K562 (cell line): ENCODE measurements around the gene CDRT4. TPM values are rescaled to one million over a fixed set of nuclear protein-coding genes. Genes with fewer than 3 reads are reported as not detected.

Source experiments
- ATAC-seq: fragments of 200-7000 bp; cut with Tn5 transposase; 3 replicates; pipeline ENCODE4 v1.9.1; 2020; ENCODE audit warnings: moderate library complexity
- BruUV-seq: library from RNA; stranded (reverse); fragments of 400-500 nt; replicated peaks from 2 replicates; lab custom pipeline; 2021; lab: Mats Ljungman, UMichigan
- CTCF ChIA-PET: fragments of 300-600 bp; formaldehyde crosslinking; extraction: SDS; loops from one replicate; lab custom pipeline; 2021; ENCODE audit warnings: low intra/inter-chr PET ratio; lab: Yijun Ruan, JAX
- POLR2A ChIA-PET: fragments of 300-600, 350-650 bp; sonication (Branson Sonifier 250); formaldehyde crosslinking; extraction: SDS; loops from one replicate; lab custom pipeline; 2021; ENCODE audit warnings: antibody characterized with exemption, inconsistent platforms; lab: Yijun Ruan, JAX
- DNase-seq, 4 experiments: peaks; one replicate each; pipeline versions ENCODE4 v3.0.0 to v3.0.0-alpha.2; 2011 to 2018; ENCODE audit warnings: low spot score in 3 of 4, mixed read lengths in 3 of 4; ENCODE audit errors: extremely low read depth in 1 of 4
- FAIRE-seq: peaks from 2 replicates; lab custom pipeline; 2011; peaks lifted over from hg19 to GRCh38; lab: Jason Lieb, UNC
- H2AFZ ChIP-seq: 2 replicates; pipeline ENCODE4 v1.6.0; 2011; ENCODE audit warnings: low read depth, low read length, control low read depth, inconsistent platforms
- H3K27ac ChIP-seq: fragments of 200-600 bp; 3 replicates; pipeline ENCODE4 v1.8.0; 2011; ENCODE audit warnings: low read depth, mild to moderate bottlenecking, control low read depth, inconsistent platforms, low read length, moderate library complexity, mixed read lengths; ENCODE audit errors: extremely low read depth
- H3K27me3 ChIP-seq, 2 experiments: fragments of 300-600 bp in 1 of 2; 2 replicates in 1 of 2; 3 replicates in 1 of 2; pipeline versions ENCODE4 v1.6.0 to v1.8.0; 2011; ENCODE audit warnings: inconsistent platforms in 2 of 2, low read length in 2 of 2, mild to moderate bottlenecking in 1 of 2, mixed read lengths in 1 of 2, moderate library complexity in 1 of 2; ENCODE audit not compliant: control insufficient read depth in 2 of 2, insufficient read depth in 2 of 2
- H3K36me3 ChIP-seq: fragments of 300-600 bp; 3 replicates; pipeline ENCODE4 v1.8.0; 2011; ENCODE audit warnings: mild to moderate bottlenecking, low read length, inconsistent platforms; ENCODE audit not compliant: control insufficient read depth, insufficient read depth
- H3K4me1 ChIP-seq, 2 experiments: fragments of 200-600 bp in 1 of 2; replicated peaks in 1 of 2; 2 replicates in 1 of 2; 3 replicates in 1 of 2; pipeline versions ENCODE4 v1.5.1 to v1.8.0; 2011; ENCODE audit warnings: inconsistent platforms in 2 of 2, low read length in 2 of 2, mild to moderate bottlenecking in 1 of 2, mixed read lengths in 1 of 2, moderate library complexity in 1 of 2; ENCODE audit not compliant: control insufficient read depth in 2 of 2, insufficient read depth in 2 of 2
- H3K4me2 ChIP-seq: 2 replicates; pipeline ENCODE4 v1.6.1; 2011; ENCODE audit warnings: low read length, control low read depth, inconsistent platforms, mixed read lengths; ENCODE audit not compliant: insufficient read depth
- H3K4me3 ChIP-seq: fragments of 200-600 bp; sonication (generic), shearing (Covaris generic); 2 replicates; pipeline ENCODE4 v1.5.1; 2016; ENCODE audit warnings: control low read depth, inconsistent platforms
- H3K79me2 ChIP-seq: fragments of 200-600 bp; 3 replicates; pipeline ENCODE4 v1.8.0; 2011; ENCODE audit warnings: low read length, inconsistent platforms; ENCODE audit not compliant: control insufficient read depth, insufficient read depth
- H3K9ac ChIP-seq, 2 experiments: 2 replicates each; pipeline versions ENCODE4 v1.6.0 to v1.6.1; 2011; ENCODE audit warnings: low read depth in 2 of 2, low read length in 2 of 2, control low read depth in 1 of 2, inconsistent platforms in 1 of 2, mild to moderate bottlenecking in 1 of 2, mixed read lengths in 1 of 2; ENCODE audit not compliant: insufficient read depth in 1 of 2
- H3K9me1 ChIP-seq: one replicate; pipeline ENCODE4 v1.6.0; 2011; ENCODE audit warnings: inconsistent platforms, mild to moderate bottlenecking, low read length, moderate library complexity; ENCODE audit not compliant: control insufficient read depth, insufficient read depth
- H3K9me3 ChIP-seq: replicated peaks from 2 replicates; pipeline ENCODE4 v1.5.1; 2011; ENCODE audit warnings: low read depth, low read length, inconsistent platforms; ENCODE audit not compliant: control insufficient read depth, insufficient read depth
- H4K20me1 ChIP-seq: replicated peaks from 2 replicates; pipeline ENCODE4 v1.6.1; 2011; ENCODE audit warnings: low read length, inconsistent platforms, mixed read lengths; ENCODE audit not compliant: control insufficient read depth, insufficient read depth
- FOXA1 ChIP-seq: fragments of 450-650 bp; IDR thresholded peaks from 2 replicates; pipeline ENCODE4 v1.6.1; 2016; ENCODE audit warnings: mild to moderate bottlenecking, borderline replicate concordance
- FOXJ3 ChIP-seq: sonication (generic); formaldehyde crosslinking; IDR thresholded peaks from 2 replicates; pipeline ENCODE4 v1.4.0; 2020; ENCODE audit warnings: mild to moderate bottlenecking, missing genetic modification reagents
- HCFC1 ChIP-seq: IDR thresholded peaks from 2 replicates; pipeline ENCODE4 v1.6.1; 2012; ENCODE audit warnings: low read depth, low read length, improper control_type of control experiment
- KDM2B ChIP-seq: fragments of 250-450 bp; sonication (Bioruptor Pico); IDR thresholded peaks from 2 replicates; pipeline ENCODE4 v1.8.0; 2021; ENCODE audit warnings: mild to moderate bottlenecking, moderate library complexity
- NKRF ChIP-seq: fragments of 450-650 bp; IDR thresholded peaks from 2 replicates; pipeline ENCODE4 v1.6.1; 2016; ENCODE audit warnings: borderline replicate concordance
- POLR2AphosphoS2 ChIP-seq: IDR thresholded peaks from 2 replicates; pipeline ENCODE4 v1.6.1; 2012; ENCODE audit warnings: low read length, improper control_type of control experiment
- POLR2B ChIP-seq: fragments of 450-650 bp; IDR thresholded peaks from 2 replicates; pipeline ENCODE4 v1.6.1; 2018; ENCODE audit warnings: low read depth; ENCODE audit not compliant: partially characterized antibody
- SLC30A9 ChIP-seq: fragments of 250-450 bp; sonication (Bioruptor Pico); IDR thresholded peaks from 2 replicates; pipeline ENCODE4 v1.8.0; 2022; ENCODE audit warnings: mild to moderate bottlenecking, moderate library complexity
- YBX1 ChIP-seq: fragments of 450-650 bp; IDR thresholded peaks from 2 replicates; pipeline ENCODE4 v1.7.1; 2016; ENCODE audit warnings: mild to moderate bottlenecking
- ZNF134 ChIP-seq: fragments of 250-450 bp; sonication (Bioruptor Pico); conservative IDR thresholded peaks from 2 replicates; pipeline ENCODE4 v1.4.0; 2020
- ZNF197 ChIP-seq: fragments of 200-800 bp; sonication (Bioruptor generic); IDR thresholded peaks from 2 replicates; pipeline ENCODE4 v1.6.1; 2016; ENCODE audit warnings: low read depth, missing genetic modification characterization, missing compliant biosample characterization
- ZNF551 ChIP-seq: fragments of 250-450 bp; sonication (Bioruptor Pico); IDR thresholded peaks from 2 replicates; pipeline ENCODE4 v1.5.0; 2021; ENCODE audit warnings: mild to moderate bottlenecking, moderate library complexity
- ZNF695 ChIP-seq: fragments of 450-650 bp; formaldehyde crosslinking; IDR thresholded peaks from 2 replicates; pipeline ENCODE4 v1.4.0; 2020; ENCODE audit warnings: mild to moderate bottlenecking, moderate library complexity
- WGBS: fragments of 100-300 bp; shearing (Covaris generic); methylation state at CpG from one replicate; pipeline ENCODE4 v1.1.6; 2016; ENCODE audit warnings: low coverage, mixed read lengths; ENCODE audit not compliant: insufficient coverage; ENCODE audit errors: missing lambda C conversion rate; 5-methylcytosine and 5-hydroxymethylcytosine counted together
- in situ Hi-C: fragments of 300-500 bp; cut with MboI; formaldehyde crosslinking; loops from 4 replicates; pipeline ENCODE4 v1.15.0; 2018; ENCODE audit warnings: inconsistent platforms, mixed read lengths
- intact Hi-C: fragments of 100-400 bp; cut with micrococcal nuclease; formaldehyde crosslinking; loops from 2 replicates; pipeline ENCODE4 v1.14.2; 2022
- polyA plus RNA-seq, 8 experiments: library from polyadenylated mRNA; depleted of rRNA in 4 of 8; stranded (reverse) in 5 of 8; unstranded in 3 of 8; fragments of >200 nt; fragmentation: Nextera tagmentation in 2 of 8; fragmentation: Illumina TruSeq in 1 of 8; extraction: Ambion mirVana in 2 of 8; extraction: Trizol in 1 of 8; gene quantifications; 2 replicates each; pipeline versions ENCODE4 v1.2.1 to v1.2.3, GENCODE V29; 2011 to 2014; ENCODE audit warnings: inconsistent platforms in 1 of 8, missing spikeins in 1 of 8
- total RNA-seq, 7 experiments: library from RNA; depleted of rRNA in 6 of 7; stranded (reverse); fragments of >200 nt in 6 of 7; fragmentation: Illumina TruSeq in 2 of 7; extraction: Trizol in 2 of 7; gene quantifications; 2 replicates each; pipeline versions ENCODE4 v1.2.1 to v1.2.3, GENCODE V29; 2011 to 2021; ENCODE audit warnings: low replicate concordance in 1 of 7

Gene CDRT4
- total and polyA plus RNA-seq, 9 of the 15 experiments (the other 6 are each of a cell fraction or from before 2014, with no cell fraction given), result 1.7 to 6.4 (median 3.5) TPM

GRCh38 chr17:15513856-15514459, 46.5 kb upstream of the CDRT4 start:
- no peaks in the 10 kb centered on the region for H3K9me3 ChIP-seq
- no peaks in the 10 kb centered on the region for H4K20me1 ChIP-seq
- ATAC-seq, result no peak
- CTCF ChIA-PET, result no interaction called here
- no peak for DNase-seq
- no peaks in the 10 kb centered on the region for H3K4me1 ChIP-seq
- POLR2A ChIA-PET, result interaction anchor here (0.7 kb wide), 1 partner anchor 97 kb away, joined by 3 read pairs; no protein-coding TSS in a partner anchor
- H2AFZ ChIP-seq, result no peak overlapping the region
- BruUV-seq, result no TSS peak
- H3K27me3 ChIP-seq, result no peaks in the 10 kb centered on the region
- no peak overlapping the region for H3K4me3 ChIP-seq
- peaks cover 10% of the 10 kb centered on the region; the same call in 2 of the 3 replicates for H3K36me3 ChIP-seq
- TF ChIP-seq ZNF134 (CRISPR knock-in tag), result no peak
- TF ChIP-seq NKRF, result no peak
- TF ChIP-seq SLC30A9 (CRISPR knock-in tag), result no peak
- TF ChIP-seq HCFC1, result no peak
- TF ChIP-seq ZNF551 (CRISPR knock-in tag), result no peak
- TF ChIP-seq ZNF695 (CRISPR knock-in tag), result no peak
- TF ChIP-seq ZNF197 (CRISPR knock-in tag), result no peak
- no peak for TF ChIP-seq FOXA1
- TF ChIP-seq YBX1, result no peak
- TF ChIP-seq FOXJ3 (CRISPR knock-in tag), result no peak
- TF ChIP-seq POLR2B, result no peak
- TF ChIP-seq POLR2AphosphoS2, result no peak
- TF ChIP-seq KDM2B (CRISPR knock-in tag), result no peak
- in situ Hi-C loops, result no loop called here
- H3K27ac ChIP-seq, result no peak overlapping the region
- H3K9me1 ChIP-seq, result no peaks in the 10 kb centered on the region
- H3K9ac ChIP-seq, result no peak overlapping the region
- no peak overlapping the region for H3K4me2 ChIP-seq
- intact Hi-C loops, result no loop called here
- no peaks in the 10 kb centered on the region for H3K79me2 ChIP-seq
- 72% methylated on average over 9 of the region's 9 CpGs for WGBS
- no peak for FAIRE-seq
